Left ventricle myocardium inferior (tissue), 1 donor: ENCODE measurements around the gene PIWIL4. TPM values are rescaled to one million over a fixed set of nuclear protein-coding genes. Genes with fewer than 3 reads are reported as not detected.

Source experiments
- DNase-seq: peaks from one replicate; pipeline ENCODE4 v3.0.0-alpha.2; 2020
- H3K27ac ChIP-seq: fragments of 200-600 bp; replicated peaks from 2 replicates; pipeline ENCODE4 v1.8.0; 2021
- H3K27me3 ChIP-seq: fragments of 200-600 bp; 2 replicates; pipeline ENCODE4 v1.8.0; 2021; ENCODE audit warnings: low read depth
- H3K36me3 ChIP-seq: fragments of 200-600 bp; 2 replicates; pipeline ENCODE4 v1.8.0; 2021
- H3K4me1 ChIP-seq: fragments of 200-600 bp; 2 replicates; pipeline ENCODE4 v1.8.0; 2021
- H3K4me3 ChIP-seq: fragments of 200-600 bp; 2 replicates; pipeline ENCODE4 v1.8.0; 2021; ENCODE audit warnings: mild to moderate bottlenecking, moderate library complexity
- H3K9me3 ChIP-seq: fragments of 200-600 bp; replicated peaks from 2 replicates; pipeline ENCODE4 v1.8.0; 2021
- intact Hi-C: fragments of 100-400 bp; cut with micrococcal nuclease; formaldehyde crosslinking; loops from one replicate; pipeline ENCODE4 v1.11.0; 2022
- total RNA-seq: library from RNA; stranded (reverse); fragmentation: NEBNext Ultra II Directional; extraction: Animal tissue kit (Norgen Biotek cat#: 25700); gene quantifications from one replicate; pipeline ENCODE4 v1.2.1, GENCODE V29; 2021
- TF ChIP-seq, protein P1 (sequence below): fragments of 200-600 bp; IDR thresholded peaks from 2 replicates; pipeline ENCODE4 v1.8.0; 2021; ENCODE audit warnings: antibody characterized with exemption, mild to moderate bottlenecking, borderline replicate concordance
- donor health status: DM: no; HTN: yes; CAD: no; lungs with severe emphysema.

Gene PIWIL4
- total RNA-seq, 1 donor from 2014 or later = 0.66 TPM

DNA sequence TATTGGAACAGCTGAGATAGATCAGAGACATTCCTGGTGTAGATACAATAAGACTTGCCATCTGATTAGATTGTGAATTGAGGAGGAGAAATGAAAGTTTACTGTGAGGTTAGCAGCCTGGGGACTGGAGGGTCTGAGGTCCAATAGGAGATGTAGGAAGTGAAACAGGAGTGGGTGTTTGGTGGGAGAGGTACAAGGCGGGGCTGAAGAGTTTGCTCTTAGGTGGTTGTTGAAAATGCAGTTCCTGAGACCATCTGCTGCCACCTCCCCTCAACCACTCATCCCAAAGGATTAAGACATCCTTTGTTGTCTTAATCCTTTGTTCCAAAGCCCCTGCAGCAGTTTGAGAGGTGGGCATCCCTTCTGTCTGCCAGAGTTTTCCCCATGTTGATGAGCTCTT is 14.8 kb downstream of the PIWIL4 start:
- Histone ChIP-seq H3K4me3 (no peak overlapping the region), H3K36me3 (no peaks in the 10 kb centered on the region), H3K27me3 (no peaks in the 10 kb centered on the region), H3K9me3 (no peaks in the 10 kb centered on the region), H3K4me1 (no peaks in the 10 kb centered on the region), H3K27ac (no peak overlapping the region)
- intact Hi-C loops = no loop called here
- DNase-seq = no peak
- TF ChIP-seq, protein P1, sequence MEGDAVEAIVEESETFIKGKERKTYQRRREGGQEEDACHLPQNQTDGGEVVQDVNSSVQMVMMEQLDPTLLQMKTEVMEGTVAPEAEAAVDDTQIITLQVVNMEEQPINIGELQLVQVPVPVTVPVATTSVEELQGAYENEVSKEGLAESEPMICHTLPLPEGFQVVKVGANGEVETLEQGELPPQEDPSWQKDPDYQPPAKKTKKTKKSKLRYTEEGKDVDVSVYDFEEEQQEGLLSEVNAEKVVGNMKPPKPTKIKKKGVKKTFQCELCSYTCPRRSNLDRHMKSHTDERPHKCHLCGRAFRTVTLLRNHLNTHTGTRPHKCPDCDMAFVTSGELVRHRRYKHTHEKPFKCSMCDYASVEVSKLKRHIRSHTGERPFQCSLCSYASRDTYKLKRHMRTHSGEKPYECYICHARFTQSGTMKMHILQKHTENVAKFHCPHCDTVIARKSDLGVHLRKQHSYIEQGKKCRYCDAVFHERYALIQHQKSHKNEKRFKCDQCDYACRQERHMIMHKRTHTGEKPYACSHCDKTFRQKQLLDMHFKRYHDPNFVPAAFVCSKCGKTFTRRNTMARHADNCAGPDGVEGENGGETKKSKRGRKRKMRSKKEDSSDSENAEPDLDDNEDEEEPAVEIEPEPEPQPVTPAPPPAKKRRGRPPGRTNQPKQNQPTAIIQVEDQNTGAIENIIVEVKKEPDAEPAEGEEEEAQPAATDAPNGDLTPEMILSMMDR = no peak

DNA sequence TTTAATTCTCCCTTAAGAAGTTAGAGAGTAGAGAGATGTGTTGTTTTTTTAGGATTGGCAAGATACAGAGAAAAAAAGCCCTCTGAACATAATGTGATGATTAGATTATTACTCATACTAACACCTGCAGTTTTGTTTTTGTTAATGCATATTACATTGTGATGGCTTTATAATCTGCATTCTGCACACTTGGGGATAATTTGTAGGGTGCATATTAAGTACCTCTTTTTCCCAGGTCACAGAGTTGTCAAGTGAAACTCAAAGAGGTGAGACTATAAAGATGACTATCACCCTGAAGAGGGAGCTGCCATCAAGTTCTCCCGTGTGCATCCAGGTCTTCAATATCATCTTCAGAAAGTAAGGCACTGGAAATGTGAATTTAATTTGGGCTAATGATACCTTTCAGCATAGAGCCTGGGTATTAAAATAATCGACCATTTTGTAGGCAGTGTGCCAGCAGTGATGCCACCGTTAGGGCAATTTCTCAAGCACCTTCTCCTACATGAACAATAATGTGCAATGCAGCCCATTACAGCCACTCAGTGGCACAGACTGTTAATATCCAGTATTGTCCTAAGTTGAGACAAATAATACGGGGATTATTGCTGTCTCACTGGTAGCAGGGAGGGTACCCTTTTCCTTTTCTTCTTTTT is 16.2 kb downstream of the PIWIL4 start:
- H3K27me3 ChIP-seq = no peaks in the 10 kb centered on the region
- H3K4me3 ChIP-seq = no peak overlapping the region
- H3K36me3 ChIP-seq = no peaks in the 10 kb centered on the region
- no peak for DNase-seq
- H3K4me1 ChIP-seq = no peaks in the 10 kb centered on the region
- H3K9me3 ChIP-seq = no peaks in the 10 kb centered on the region
- intact Hi-C loops = no loop called here
- no peak overlapping the region for H3K27ac ChIP-seq
- TF ChIP-seq, protein P1 = no peak

DNA sequence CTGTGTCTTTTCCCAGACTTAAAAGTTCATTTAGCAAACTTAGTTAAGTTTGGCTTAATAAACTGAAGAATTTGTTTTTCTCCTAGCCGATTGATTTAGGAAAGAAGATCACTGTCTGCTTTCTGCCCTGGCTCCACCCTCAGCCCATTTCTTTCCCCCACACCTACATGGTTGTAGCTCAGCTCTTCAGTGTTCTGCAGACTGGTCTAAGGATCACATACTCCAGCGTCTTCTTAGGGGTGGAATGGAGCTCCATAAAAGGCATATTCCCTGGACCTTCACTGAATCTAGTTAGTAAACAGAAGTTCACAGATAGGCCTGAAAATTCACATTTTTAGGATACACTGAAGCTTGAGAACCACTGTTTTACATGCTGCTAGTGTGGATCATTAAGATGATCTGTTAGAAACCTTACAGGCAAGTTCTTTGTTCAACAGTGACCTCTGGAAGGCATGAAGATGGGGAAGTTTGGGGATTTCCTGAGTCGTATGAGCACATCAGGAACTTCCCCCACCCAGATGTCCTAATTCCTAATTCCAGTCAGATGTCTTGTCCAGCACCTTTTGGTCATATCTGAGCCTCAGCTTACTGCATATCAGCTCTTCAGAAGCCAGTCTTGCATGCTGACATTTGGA is 16.8 kb downstream of the PIWIL4 start:
- no peak for DNase-seq
- no peak overlapping the region for H3K27ac ChIP-seq
- intact Hi-C loops = no loop called here
- H3K4me1 ChIP-seq = no peaks in the 10 kb centered on the region
- TF ChIP-seq, protein P1 = no peak
- no peaks in the 10 kb centered on the region for H3K36me3 ChIP-seq
- H3K4me3 ChIP-seq = no peak overlapping the region
- H3K9me3 ChIP-seq = no peaks in the 10 kb centered on the region
- no peaks in the 10 kb centered on the region for H3K27me3 ChIP-seq

DNA sequence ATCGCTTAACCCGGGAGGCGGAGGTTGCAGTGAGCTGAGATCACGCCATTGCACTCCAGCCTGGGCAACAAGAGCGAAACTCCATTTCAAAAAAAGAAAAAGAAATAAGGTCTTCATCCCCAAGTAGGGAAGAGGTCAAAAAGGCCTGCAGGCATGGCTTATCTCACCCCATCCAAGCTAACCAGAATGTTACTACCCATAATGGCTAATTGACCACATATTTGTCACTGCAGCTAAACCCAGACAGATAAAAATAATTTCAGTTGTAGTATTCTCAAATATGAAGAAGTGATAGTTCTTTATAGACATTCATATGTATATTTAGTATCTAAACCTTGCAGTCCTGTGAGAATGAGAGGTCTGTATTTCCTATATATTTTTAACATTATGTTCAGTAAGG is 17.8 kb downstream of the PIWIL4 start:
- no peaks in the 10 kb centered on the region for H3K4me1 ChIP-seq
- H3K27me3 ChIP-seq = no peaks in the 10 kb centered on the region
- H3K27ac ChIP-seq = no peak overlapping the region
- TF ChIP-seq, protein P1 = no peak
- intact Hi-C loops = no loop called here
- H3K36me3 ChIP-seq = no peaks in the 10 kb centered on the region
- no peaks in the 10 kb centered on the region for H3K9me3 ChIP-seq
- DNase-seq = no peak
- no peak overlapping the region for H3K4me3 ChIP-seq

DNA sequence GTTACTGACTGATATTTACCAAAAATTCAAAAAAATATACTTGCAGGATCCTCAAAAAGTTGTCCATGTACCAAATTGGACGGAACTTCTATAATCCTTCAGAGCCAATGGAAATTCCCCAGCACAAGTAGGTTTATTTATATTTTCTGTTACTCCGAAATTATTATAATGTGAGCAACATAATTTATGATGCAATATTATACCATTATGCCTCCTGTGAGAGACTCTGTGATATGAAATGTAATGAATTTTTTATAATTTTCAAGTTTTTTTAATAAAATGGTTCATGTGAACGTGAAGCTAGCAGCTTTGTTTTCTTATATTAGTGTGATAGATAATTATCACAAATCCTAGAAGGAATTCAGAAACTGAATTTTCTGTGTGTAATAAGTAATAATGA is 18.2 kb downstream of the PIWIL4 start:
- Histone ChIP-seq H3K9me3 (no peaks in the 10 kb centered on the region), H3K27ac (no peak overlapping the region), H3K4me3 (no peak overlapping the region), H3K4me1 (no peaks in the 10 kb centered on the region), H3K27me3 (no peaks in the 10 kb centered on the region), H3K36me3 (no peaks in the 10 kb centered on the region)
- DNase-seq = no peak
- intact Hi-C loops = no loop called here
- TF ChIP-seq, protein P1 = no peak
